ENCODE data around the gene RPP14.

Gene RPP14

GRCh38 chr3:58296269-58296668, 9.8 kb upstream of the RPP14 start:
- no peak for TF ChIP-seq CTCF (IDR thresholded peaks at IDR 0.05; ENCODE audit: low read depth, low read length)
- H3K36me3 ChIP-seq, result no peaks in the 10 kb centered on the region
- H3K27me3 ChIP-seq (ENCODE audit: insufficient read depth, low read depth, severe bottlenecking), result no peaks in the 10 kb centered on the region
- no peak overlapping the region for H3K4me3 ChIP-seq (ENCODE audit: low read depth, low read length)
- H3K9me3 ChIP-seq (ENCODE audit: severe bottlenecking), result no peaks in the 10 kb centered on the region
- DNase-seq, result no peak
- H3K27ac ChIP-seq, result no peak overlapping the region

GRCh38 chr3:58296843-58297242, 9.2 kb upstream of the RPP14 start:
- DNase-seq, result no peak
- no peaks in the 10 kb centered on the region for H3K36me3 ChIP-seq
- H3K4me3 ChIP-seq (ENCODE audit: low read depth, low read length), result no peak overlapping the region
- no peak overlapping the region for H3K27ac ChIP-seq
- no peaks in the 10 kb centered on the region for H3K27me3 ChIP-seq (ENCODE audit: insufficient read depth, low read depth, severe bottlenecking)
- TF ChIP-seq CTCF (IDR thresholded peaks at IDR 0.05; ENCODE audit: low read depth, low read length), result no peak
- no peaks in the 10 kb centered on the region for H3K9me3 ChIP-seq (ENCODE audit: severe bottlenecking)

DNA sequence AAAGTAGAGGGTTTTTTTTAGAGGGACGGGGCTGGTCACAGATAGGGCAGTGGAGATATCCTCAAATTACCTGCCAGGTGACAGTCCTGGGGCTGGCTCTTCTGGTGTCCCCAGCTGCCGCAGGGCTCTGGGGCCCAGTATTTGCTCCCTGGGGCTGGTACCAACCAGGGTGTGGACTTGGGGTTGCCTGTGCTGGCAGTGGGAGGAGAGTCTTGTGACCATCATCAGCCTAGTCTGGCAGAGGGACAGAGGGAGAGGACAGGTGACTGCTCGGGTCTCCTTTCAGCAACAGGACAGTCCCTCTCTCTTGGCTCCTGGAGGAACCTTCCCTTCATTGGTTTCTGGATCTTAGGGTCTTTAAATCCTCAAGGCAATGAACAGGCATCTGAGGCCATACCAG, 7.9 kb upstream of the RPP14 start:
- Histone ChIP-seq H3K9me3 (ENCODE audit: severe bottlenecking) (no peaks in the 10 kb centered on the region), H3K27ac (no peak overlapping the region), H3K4me3 (ENCODE audit: low read depth, low read length) (no peak overlapping the region), H3K27me3 (ENCODE audit: insufficient read depth, low read depth, severe bottlenecking) (no peaks in the 10 kb centered on the region), H3K36me3 (no peaks in the 10 kb centered on the region)
- TF ChIP-seq CTCF (IDR thresholded peaks at IDR 0.05; ENCODE audit: low read depth, low read length), result no peak
- no peak for DNase-seq

- TF ChIP-seq CTCF (IDR thresholded peaks at IDR 0.05; ENCODE audit: low read depth, low read length), result no peak
- no peaks in the 10 kb centered on the region for H3K9me3 ChIP-seq (ENCODE audit: severe bottlenecking)
- no peaks in the 10 kb centered on the region for H3K27me3 ChIP-seq (ENCODE audit: insufficient read depth, low read depth, severe bottlenecking)
- no peaks in the 10 kb centered on the region for H3K36me3 ChIP-seq
- H3K4me3 ChIP-seq (ENCODE audit: low read depth, low read length), result no peak overlapping the region
- no peak for DNase-seq
- no peak overlapping the region for H3K27ac ChIP-seq
Measured at GRCh38 chr3:58299075-58299474, 7.0 kb upstream of the RPP14 start.

- Histone ChIP-seq H3K27ac (no peak overlapping the region), H3K9me3 (ENCODE audit: severe bottlenecking) (no peaks in the 10 kb centered on the region), H3K4me3 (ENCODE audit: low read depth, low read length) (no peak overlapping the region), H3K36me3 (no peaks in the 10 kb centered on the region), H3K27me3 (ENCODE audit: insufficient read depth, low read depth, severe bottlenecking) (no peaks in the 10 kb centered on the region)
- DNase-seq, result no peak
- TF ChIP-seq CTCF (IDR thresholded peaks at IDR 0.05; ENCODE audit: low read depth, low read length), result 0 out of 2 replicates have a peak, but pooled peaks have one; percentile 20
Measured at GRCh38 chr3:58299839-58300516, 6.1 kb upstream of the RPP14 start.

DNA sequence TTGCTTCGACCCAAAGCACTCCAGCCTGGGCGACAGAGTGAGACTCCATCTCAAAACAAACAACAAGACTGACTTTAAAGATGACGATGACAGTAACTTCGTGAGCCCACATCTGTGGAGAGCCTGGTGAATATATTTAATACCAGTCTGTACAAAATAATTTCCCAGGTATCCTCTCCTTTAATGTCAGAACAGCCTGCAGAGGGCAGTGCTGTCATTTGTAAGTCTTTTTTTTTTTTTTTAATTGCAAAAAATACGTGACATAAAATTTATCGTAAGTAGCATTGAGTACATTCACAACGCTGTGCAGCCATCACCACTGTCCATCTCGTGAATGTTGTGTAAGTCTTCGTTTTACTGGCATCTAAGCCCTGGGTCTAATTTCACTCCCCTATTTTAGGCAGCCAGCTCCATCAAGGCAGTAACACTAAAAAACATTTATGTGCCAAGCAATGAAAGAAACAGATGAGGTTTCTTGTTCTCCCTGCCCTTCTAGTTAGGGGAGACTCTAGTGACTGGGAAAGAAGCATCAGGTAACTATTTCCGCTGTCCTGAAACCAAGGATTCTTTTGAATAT, 1.7 kb downstream of the RPP14 start:
- peak; percentile 17; the same call in 1 of the 2 replicates for TF ChIP-seq CTCF (IDR thresholded peaks at IDR 0.05; ENCODE audit: low read depth, low read length)
- Histone ChIP-seq H3K9me3 (ENCODE audit: severe bottlenecking) (no peaks in the 10 kb centered on the region), H3K4me3 (ENCODE audit: low read depth, low read length) (peak overlapping the region; percentile 79), H3K27ac (no peak overlapping the region), H3K27me3 (ENCODE audit: insufficient read depth, low read depth, severe bottlenecking) (no peaks in the 10 kb centered on the region), H3K36me3 (peaks cover 50% of the 10 kb centered on the region)
- peak; percentile 37 for DNase-seq

All from WERI-Rb-1 (cell line).